ENCODE measurements around the gene AFF3. TPM values are rescaled to one million over a fixed set of nuclear protein-coding genes. Genes with fewer than 3 reads are reported as not detected.

AFF3 gene
- total and polyA plus RNA-seq, 2 of the 8 experiments (the other 6 are each of a cell fraction or from before 2014, with no cell fraction given) = 0.27 to 3.0 TPM

DNA sequence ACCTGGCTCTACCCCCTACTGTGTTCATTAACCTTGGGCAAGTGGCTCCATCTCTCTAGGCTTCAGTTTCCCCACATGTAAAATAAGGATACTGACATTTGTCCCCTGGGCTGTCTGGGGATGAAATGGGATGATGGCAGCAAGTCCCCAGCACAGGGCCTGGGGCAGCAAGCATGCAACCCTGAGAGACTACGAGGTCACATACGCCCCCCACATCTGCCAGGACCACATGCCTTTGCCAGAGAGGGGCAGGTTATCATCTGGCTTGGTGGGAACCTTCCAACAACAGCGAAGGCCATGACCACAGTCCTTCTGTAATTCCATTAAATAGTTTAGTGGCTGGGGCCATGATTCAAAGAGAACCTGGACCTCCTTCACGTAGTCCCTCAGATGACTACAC, 506.7 kb downstream of the AFF3 start:
- Histone ChIP-seq H3K4me1 (replicated peaks in 1 of 4; ENCODE audit: control insufficient read depth in 3 of 4, insufficient read depth in 4 of 4, low read length in 3 of 4) (no peaks in the 10 kb centered on the region), H3K18ac (ENCODE audit: extremely low read depth, low read length) (no peak overlapping the region), H4K8ac (ENCODE audit: extremely low read depth, insufficient read depth, low read length) (peak overlapping the region; percentile 18; the same call in 1 of the 2 replicates), H3K9ac (replicated peaks in 1 of 4; ENCODE audit: extremely low read depth in 1 of 4, low read depth in 3 of 4, low read length in 3 of 4) (no peak overlapping the region), H3K79me1 (ENCODE audit: low read depth, low read length) (no peaks in the 10 kb centered on the region), H2BK5ac (ENCODE audit: low read depth, low read length) (no peak overlapping the region), H3K4me2 (ENCODE audit: insufficient read depth in 1 of 2, low read depth in 2 of 2, low read length in 2 of 2) (no peak overlapping the region), H3K9me3 (ENCODE audit: insufficient read depth in 2 of 2, low read depth in 1 of 2, low read length in 1 of 2) (no peaks in the 10 kb centered on the region), H2BK12ac (ENCODE audit: low read depth, low read length) (no peak overlapping the region), H3K36me3 (ENCODE audit: control insufficient read depth in 2 of 4, insufficient read depth in 4 of 4, low read length in 3 of 4) (no peaks in the 10 kb centered on the region), H4K5ac (ENCODE audit: insufficient read length, low read depth, low read length) (no peak overlapping the region), H2BK20ac (ENCODE audit: low read length) (no peak overlapping the region), H2BK15ac (ENCODE audit: low read length) (no peak overlapping the region), H3K4me3 (ENCODE audit: extremely low read depth in 1 of 4, insufficient read depth in 2 of 4, low read depth in 3 of 4, low read length in 4 of 4) (no peak overlapping the region), H2AFZ (ENCODE audit: low read length) (no peak overlapping the region), H3K56ac (replicated peaks; ENCODE audit: insufficient read length, low read depth, low read length) (no peak overlapping the region), H3K23me2 (ENCODE audit: low read depth, low read length) (no peaks in the 10 kb centered on the region; the same call in 1 of the 2 replicates), H3K4ac (replicated peaks; ENCODE audit: insufficient read length, low read depth, low read length) (no peak overlapping the region), H3K27ac (ENCODE audit: low read depth, low read length) (no peak overlapping the region), H4K91ac (replicated peaks; ENCODE audit: insufficient read length, low read length) (no peak overlapping the region), H3K79me2 (ENCODE audit: control insufficient read depth in 1 of 2, insufficient read depth in 2 of 2, low read length in 2 of 2) (no peaks in the 10 kb centered on the region), H3K14ac (ENCODE audit: insufficient read length) (no peak overlapping the region), H2BK120ac (replicated peaks; ENCODE audit: low read depth, low read length) (no peak overlapping the region), H4K20me1 (replicated peaks in 1 of 2; ENCODE audit: control insufficient read depth in 1 of 2, insufficient read depth in 2 of 2, low read length in 2 of 2) (no peaks in the 10 kb centered on the region), H3K23ac (ENCODE audit: insufficient read length) (no peak overlapping the region), H3K27me3 (replicated peaks in 1 of 4; ENCODE audit: control insufficient read depth in 3 of 4, extremely low read depth in 1 of 4, insufficient read depth in 3 of 4, low read length in 3 of 4) (no peaks in the 10 kb centered on the region), H2AK5ac (ENCODE audit: low read depth, low read length) (no peak overlapping the region)
- CTCF ChIA-PET (ENCODE audit: partially characterized antibody) = interaction anchor here (1.2 kb wide), 1 partner anchor 21 kb away, joined by 3 read pairs; no protein-coding TSS in a partner anchor
- no peak for TF ChIP-seq TAF1 (IDR thresholded peaks at IDR 0.05; ENCODE audit: low read depth, low read length)
- TF ChIP-seq ASH2L (IDR thresholded peaks at IDR 0.05; ENCODE audit: low read length) = no peak
- TF ChIP-seq, protein P1, sequence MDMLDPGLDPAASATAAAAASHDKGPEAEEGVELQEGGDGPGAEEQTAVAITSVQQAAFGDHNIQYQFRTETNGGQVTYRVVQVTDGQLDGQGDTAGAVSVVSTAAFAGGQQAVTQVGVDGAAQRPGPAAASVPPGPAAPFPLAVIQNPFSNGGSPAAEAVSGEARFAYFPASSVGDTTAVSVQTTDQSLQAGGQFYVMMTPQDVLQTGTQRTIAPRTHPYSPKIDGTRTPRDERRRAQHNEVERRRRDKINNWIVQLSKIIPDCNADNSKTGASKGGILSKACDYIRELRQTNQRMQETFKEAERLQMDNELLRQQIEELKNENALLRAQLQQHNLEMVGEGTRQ (IDR thresholded peaks at IDR 0.05; ENCODE audit: low read length) = no peak
- TF ChIP-seq KDM4A (IDR thresholded peaks at IDR 0.05; ENCODE audit: low read depth, low read length, severe bottlenecking) = no peak
- no peak for TF ChIP-seq POU5F1 (IDR thresholded peaks at IDR 0.05; ENCODE audit: low read depth, low read length)
- no peak for TF ChIP-seq JUND (IDR thresholded peaks at IDR 0.05; ENCODE audit: low read length)
- TF ChIP-seq CHD2 (IDR thresholded peaks at IDR 0.05; ENCODE audit: low read length) = no peak
- no peak for TF ChIP-seq RBBP5 (IDR thresholded peaks at IDR 0.05; ENCODE audit: borderline replicate concordance, low read depth, low read length)
- TF ChIP-seq, protein P2, sequence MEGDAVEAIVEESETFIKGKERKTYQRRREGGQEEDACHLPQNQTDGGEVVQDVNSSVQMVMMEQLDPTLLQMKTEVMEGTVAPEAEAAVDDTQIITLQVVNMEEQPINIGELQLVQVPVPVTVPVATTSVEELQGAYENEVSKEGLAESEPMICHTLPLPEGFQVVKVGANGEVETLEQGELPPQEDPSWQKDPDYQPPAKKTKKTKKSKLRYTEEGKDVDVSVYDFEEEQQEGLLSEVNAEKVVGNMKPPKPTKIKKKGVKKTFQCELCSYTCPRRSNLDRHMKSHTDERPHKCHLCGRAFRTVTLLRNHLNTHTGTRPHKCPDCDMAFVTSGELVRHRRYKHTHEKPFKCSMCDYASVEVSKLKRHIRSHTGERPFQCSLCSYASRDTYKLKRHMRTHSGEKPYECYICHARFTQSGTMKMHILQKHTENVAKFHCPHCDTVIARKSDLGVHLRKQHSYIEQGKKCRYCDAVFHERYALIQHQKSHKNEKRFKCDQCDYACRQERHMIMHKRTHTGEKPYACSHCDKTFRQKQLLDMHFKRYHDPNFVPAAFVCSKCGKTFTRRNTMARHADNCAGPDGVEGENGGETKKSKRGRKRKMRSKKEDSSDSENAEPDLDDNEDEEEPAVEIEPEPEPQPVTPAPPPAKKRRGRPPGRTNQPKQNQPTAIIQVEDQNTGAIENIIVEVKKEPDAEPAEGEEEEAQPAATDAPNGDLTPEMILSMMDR (IDR thresholded peaks at IDR 0.05; ENCODE audit: control extremely low read depth in 1 of 3, insufficient read depth in 1 of 3, low read depth in 1 of 3, low read length in 3 of 3) = no peak
- TF ChIP-seq BRCA1 (IDR thresholded peaks at IDR 0.05; ENCODE audit: low read depth, low read length) = no peak
- no peak for TF ChIP-seq SUZ12 (IDR thresholded peaks at IDR 0.05; ENCODE audit: low read length)
- FAIRE-seq = no peak
- 77% methylated on average over 4 of the region's 4 CpGs; no CpG with 5 or more reads in 1 of the 2 experiments for WGBS, 2 experiments (ENCODE audit: extremely low coverage in 1 of 2, insufficient coverage in 1 of 2, insufficient read length in 1 of 2, insufficient replicate concordance in 2 of 2, low coverage in 1 of 2, low lambda C conversion rate in 2 of 2, missing lambda C conversion rate in 1 of 2)
- POLR2A ChIA-PET (ENCODE audit: partially characterized antibody) = no interaction called here
- DNase-seq (ENCODE audit: low read depth in 1 of 2, low spot score in 2 of 2) = no peak
